ENCODE results near the gene SYNPO2. TPM values are rescaled to one million over a fixed set of nuclear protein-coding genes. Genes with fewer than 3 reads are reported as not detected.

Gene SYNPO2
- total RNA-seq, 1 experiment from 2014 or later = 0.87 TPM

- H3K9me3 ChIP-seq (ENCODE audit: insufficient read depth, low read depth) = no peaks in the 10 kb centered on the region
- no peak overlapping the region for H2AFZ ChIP-seq
- no peaks in the 10 kb centered on the region for H4K20me1 ChIP-seq (ENCODE audit: insufficient read depth)
- ChIA-PET CTCF (no interaction called here), POLR2A (ENCODE audit: unreplicated experiment) (no interaction called here)
- H3K4me2 ChIP-seq = no peak overlapping the region
- no peak overlapping the region for H3K27ac ChIP-seq
- H3K4me3 ChIP-seq = no peak overlapping the region
- H3K36me3 ChIP-seq (ENCODE audit: low read depth) = no peaks in the 10 kb centered on the region
- H3K4me1 ChIP-seq (replicated peaks; ENCODE audit: insufficient read depth) = no peaks in the 10 kb centered on the region
- H3F3A ChIP-seq (ENCODE audit: insufficient read depth, low read depth) = no peaks in the 10 kb centered on the region; the same call in 1 of the 2 replicates
- no peaks in the 10 kb centered on the region for H3K27me3 ChIP-seq (ENCODE audit: insufficient read depth, low read depth)
- no peak for TF ChIP-seq EZH2 (IDR thresholded peaks at IDR 0.05; ENCODE audit: low read depth)
- TF ChIP-seq, protein P1, sequence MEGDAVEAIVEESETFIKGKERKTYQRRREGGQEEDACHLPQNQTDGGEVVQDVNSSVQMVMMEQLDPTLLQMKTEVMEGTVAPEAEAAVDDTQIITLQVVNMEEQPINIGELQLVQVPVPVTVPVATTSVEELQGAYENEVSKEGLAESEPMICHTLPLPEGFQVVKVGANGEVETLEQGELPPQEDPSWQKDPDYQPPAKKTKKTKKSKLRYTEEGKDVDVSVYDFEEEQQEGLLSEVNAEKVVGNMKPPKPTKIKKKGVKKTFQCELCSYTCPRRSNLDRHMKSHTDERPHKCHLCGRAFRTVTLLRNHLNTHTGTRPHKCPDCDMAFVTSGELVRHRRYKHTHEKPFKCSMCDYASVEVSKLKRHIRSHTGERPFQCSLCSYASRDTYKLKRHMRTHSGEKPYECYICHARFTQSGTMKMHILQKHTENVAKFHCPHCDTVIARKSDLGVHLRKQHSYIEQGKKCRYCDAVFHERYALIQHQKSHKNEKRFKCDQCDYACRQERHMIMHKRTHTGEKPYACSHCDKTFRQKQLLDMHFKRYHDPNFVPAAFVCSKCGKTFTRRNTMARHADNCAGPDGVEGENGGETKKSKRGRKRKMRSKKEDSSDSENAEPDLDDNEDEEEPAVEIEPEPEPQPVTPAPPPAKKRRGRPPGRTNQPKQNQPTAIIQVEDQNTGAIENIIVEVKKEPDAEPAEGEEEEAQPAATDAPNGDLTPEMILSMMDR (conservative IDR thresholded peaks at IDR 0.05) = no peak
- no peaks in the 10 kb centered on the region for H3K9me2 ChIP-seq (ENCODE audit: insufficient read depth)
- intact Hi-C loops (cut with micrococcal nuclease; ENCODE audit: unreplicated experiment) = no loop called here
- DNase-seq = no peak
- BruUV-seq (replicated peaks) = no TSS peak
- no peaks in the 10 kb centered on the region for H3K79me2 ChIP-seq (ENCODE audit: low read depth)
Observed at GRCh38 chr4:119032921-119033685, 144.4 kb downstream of the SYNPO2 start.

DNA sequence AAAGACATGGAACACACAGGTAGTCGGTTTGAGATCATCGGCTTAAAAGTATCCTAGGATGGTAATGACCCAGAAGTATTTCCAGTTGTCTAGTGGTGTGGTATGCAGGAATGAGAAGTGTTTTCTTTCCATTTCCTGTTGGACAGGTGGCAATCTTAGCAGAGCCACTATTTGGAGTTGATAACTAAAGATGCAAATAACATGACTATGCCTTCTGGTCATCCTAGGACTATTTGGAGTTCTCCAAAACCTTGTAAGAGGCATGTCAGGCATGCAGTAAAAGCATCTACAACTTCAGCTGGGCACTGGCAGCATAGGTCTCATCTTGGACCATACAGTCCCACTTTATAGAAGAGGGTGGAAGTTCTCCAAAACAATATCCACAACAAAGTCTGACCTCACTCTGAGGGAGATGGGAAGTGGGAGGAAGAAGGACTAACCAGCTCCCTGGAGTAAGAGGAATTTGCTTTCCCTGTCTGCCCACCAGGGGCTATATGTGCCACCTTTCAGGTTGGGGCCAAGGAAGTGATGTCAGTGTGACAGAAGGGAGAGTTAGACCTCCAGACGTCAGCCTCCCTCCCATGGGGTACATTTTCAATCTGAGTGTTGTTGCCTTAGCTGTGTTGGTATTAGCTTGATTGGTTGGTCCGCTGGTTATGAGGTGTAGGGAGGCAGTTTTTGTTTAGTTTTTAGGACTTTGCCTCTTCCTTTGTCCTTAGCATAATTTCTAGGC, 145.8 kb downstream of the SYNPO2 start:
- no peak overlapping the region for H3K4me2 ChIP-seq
- no peaks in the 10 kb centered on the region for H3K27me3 ChIP-seq (ENCODE audit: insufficient read depth, low read depth)

DNA sequence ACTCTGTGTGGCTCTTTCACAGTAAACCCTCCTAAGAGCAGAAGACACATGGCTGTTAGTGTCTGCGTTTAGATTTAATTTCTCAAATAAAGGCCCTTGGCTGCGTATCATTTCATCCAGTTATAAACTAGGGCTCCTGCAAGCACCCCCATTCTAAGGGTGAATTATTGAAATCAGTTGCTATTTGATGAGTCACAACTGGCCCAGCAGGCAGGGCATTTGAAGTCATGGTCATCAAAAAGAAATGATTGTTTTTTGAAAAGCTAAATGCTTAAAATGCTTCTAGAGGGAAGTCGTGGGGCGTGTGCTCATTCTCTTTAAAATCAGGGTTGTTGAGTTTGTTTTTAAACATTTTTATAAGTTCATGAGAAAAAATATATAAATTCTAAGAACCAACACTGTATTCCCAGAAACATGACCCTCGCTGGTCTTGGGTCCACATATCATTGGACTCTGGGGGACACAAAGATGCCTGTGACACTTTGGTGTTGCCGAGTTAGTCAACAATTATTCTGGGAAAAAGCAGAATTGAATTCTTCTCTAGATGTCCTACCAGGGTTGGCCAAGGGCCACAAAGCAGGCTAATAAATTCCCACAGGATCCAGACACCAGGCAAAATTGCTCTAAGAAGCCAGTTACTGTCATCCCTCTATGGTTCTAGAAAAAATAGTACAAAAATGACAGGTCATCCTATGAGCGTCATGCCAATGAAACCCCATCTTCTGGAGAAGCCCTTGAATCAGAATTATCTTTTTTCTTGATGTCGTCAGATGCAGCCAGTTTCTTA, 147.5 kb downstream of the SYNPO2 start:
- no peak overlapping the region for H3K4me3 ChIP-seq
- no peak overlapping the region for H3K27ac ChIP-seq
- H3K4me2 ChIP-seq = no peak overlapping the region
- H3K79me2 ChIP-seq (ENCODE audit: low read depth) = no peaks in the 10 kb centered on the region
- H3F3A ChIP-seq (ENCODE audit: insufficient read depth, low read depth) = no peaks in the 10 kb centered on the region; the same call in 1 of the 2 replicates
- ChIA-PET CTCF (no interaction called here), POLR2A (ENCODE audit: unreplicated experiment) (no interaction called here)
- BruUV-seq (replicated peaks) = no TSS peak
- H4K20me1 ChIP-seq (ENCODE audit: insufficient read depth) = no peaks in the 10 kb centered on the region
- H3K9me2 ChIP-seq (ENCODE audit: insufficient read depth) = no peaks in the 10 kb centered on the region
- no peaks in the 10 kb centered on the region for H3K36me3 ChIP-seq (ENCODE audit: low read depth)
- DNase-seq = no peak
- intact Hi-C loops (cut with micrococcal nuclease; ENCODE audit: unreplicated experiment) = no loop called here
- H2AFZ ChIP-seq = no peak overlapping the region
- no peaks in the 10 kb centered on the region for H3K4me1 ChIP-seq (replicated peaks; ENCODE audit: insufficient read depth)
- TF ChIP-seq, protein P1 (conservative IDR thresholded peaks at IDR 0.05) = no peak
- no peak for TF ChIP-seq EZH2 (IDR thresholded peaks at IDR 0.05; ENCODE audit: low read depth)
- no peaks in the 10 kb centered on the region for H3K27me3 ChIP-seq (ENCODE audit: insufficient read depth, low read depth)
- no peaks in the 10 kb centered on the region for H3K9me3 ChIP-seq (ENCODE audit: insufficient read depth, low read depth)

More for the DNA sequence above, 145.8 kb downstream of the SYNPO2 start:
- ChIA-PET CTCF (no interaction called here), POLR2A (ENCODE audit: unreplicated experiment) (no interaction called here)
- Histone ChIP-seq H3K4me3 (no peak overlapping the region), H3K79me2 (ENCODE audit: low read depth) (no peaks in the 10 kb centered on the region), H3F3A (ENCODE audit: insufficient read depth, low read depth) (no peaks in the 10 kb centered on the region; the same call in 1 of the 2 replicates), H3K4me1 (replicated peaks; ENCODE audit: insufficient read depth) (no peaks in the 10 kb centered on the region), H2AFZ (no peak overlapping the region), H3K27ac (no peak overlapping the region), H4K20me1 (ENCODE audit: insufficient read depth) (no peaks in the 10 kb centered on the region), H3K9me2 (ENCODE audit: insufficient read depth) (no peaks in the 10 kb centered on the region), H3K36me3 (ENCODE audit: low read depth) (no peaks in the 10 kb centered on the region), H3K9me3 (ENCODE audit: insufficient read depth, low read depth) (no peaks in the 10 kb centered on the region)
- no peak for TF ChIP-seq EZH2 (IDR thresholded peaks at IDR 0.05; ENCODE audit: low read depth)
- TF ChIP-seq, protein P1 (conservative IDR thresholded peaks at IDR 0.05) = no peak
- no TSS peak for BruUV-seq (replicated peaks)
- no peak for DNase-seq
- intact Hi-C loops (cut with micrococcal nuclease; ENCODE audit: unreplicated experiment) = no loop called here

Data from PC-9 (cell line).